Subcutaneous abdominal adipose tissue (tissue), 5 donors: ENCODE results near the gene TSC2.

Source experiments
- H3K27ac ChIP-seq: one replicate; pipeline ENCODE4 v1.7.0; 2013; ENCODE audit warnings: low read depth, mild to moderate bottlenecking, inconsistent platforms, low read length, moderate library complexity
- H3K27me3 ChIP-seq, 5 donors: one replicate each; pipeline ENCODE4 v1.7.0; 2013; ENCODE audit warnings: low read length in 5 of 5, inconsistent platforms in 1 of 5; ENCODE audit not compliant: control insufficient read depth in 5 of 5, insufficient read depth in 4 of 5
- H3K36me3 ChIP-seq, 5 donors: one replicate each; pipeline ENCODE4 v1.7.0; 2013; ENCODE audit warnings: low read length in 5 of 5; ENCODE audit not compliant: control insufficient read depth in 5 of 5, insufficient read depth in 5 of 5
- H3K4me1 ChIP-seq, 5 donors: one replicate each; pipeline ENCODE4 v1.7.0; 2013; ENCODE audit warnings: low read length in 5 of 5, mild to moderate bottlenecking in 3 of 5, moderate library complexity in 1 of 5; ENCODE audit not compliant: control insufficient read depth in 5 of 5, insufficient read depth in 5 of 5
- H3K4me3 ChIP-seq, 5 donors: one replicate each; pipeline ENCODE4 v1.7.0; 2013; ENCODE audit warnings: low read length in 5 of 5, low read depth in 1 of 5
- H3K9ac ChIP-seq, 5 donors: one replicate each; pipeline ENCODE4 v1.7.0; 2013; ENCODE audit warnings: low read length in 5 of 5, mild to moderate bottlenecking in 4 of 5, moderate library complexity in 3 of 5
- H3K9me3 ChIP-seq, 5 donors: one replicate each; pipeline ENCODE4 v1.7.0; 2013; ENCODE audit warnings: low read length in 5 of 5; ENCODE audit not compliant: control insufficient read depth in 5 of 5
- donor health status: healthy.
- donor health status: healthy.
- donor health status: healthy.
- donor health status: healthy.
- donor health status: healthy.

TSC2 gene

DNA sequence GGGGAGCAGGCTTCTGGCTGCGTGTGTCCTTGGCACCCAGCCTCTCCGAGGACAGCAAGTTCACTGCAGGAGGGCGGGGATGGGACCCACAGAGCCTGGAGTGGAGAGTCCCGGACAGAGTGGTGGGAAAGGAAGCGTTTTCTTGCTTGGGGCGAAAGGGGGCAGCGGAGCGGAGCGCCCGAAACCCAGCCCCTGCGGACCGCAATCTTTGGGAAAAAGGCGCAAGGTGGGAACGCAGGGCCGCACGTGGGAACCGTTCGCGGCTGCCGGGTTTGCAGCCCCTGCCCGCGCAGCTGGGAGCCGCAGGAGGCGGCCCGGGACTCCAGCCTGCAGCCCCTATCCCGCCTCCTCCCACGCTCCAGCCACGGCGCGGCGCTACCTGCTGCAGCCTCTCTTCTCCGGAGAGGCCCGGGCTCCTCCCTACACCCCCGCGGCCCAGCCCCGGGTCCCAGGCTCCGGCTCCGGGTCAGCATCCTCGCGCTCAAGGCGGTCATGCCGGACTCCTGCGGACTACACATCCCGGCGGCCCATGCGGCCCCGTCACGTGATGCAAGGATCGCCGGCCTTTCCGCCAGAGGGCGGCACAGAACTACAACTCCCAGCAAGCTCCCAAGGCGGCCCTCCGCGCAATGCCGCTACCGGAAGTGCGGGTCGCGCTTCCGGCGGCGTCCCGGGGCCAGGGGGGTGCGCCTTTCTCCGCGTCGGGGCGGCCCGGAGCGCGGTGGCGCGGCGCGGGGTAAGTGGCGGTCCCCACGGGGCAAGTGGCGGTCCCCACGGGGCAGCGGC lies at the start of gene TSC2, which contains the start of gene NTHL1:
Gene TSC2 (plus strand): TSS at position 656 of the 786 bp plus-strand sequence. CDS start 631 bp downstream, outside the sequence.
Gene NTHL1 (minus strand): TSS at position 505 of the 786 bp plus-strand sequence. CDS start 11 bp downstream, at position 494.
- no peaks in the 10 kb centered on the region for H3K9me3 ChIP-seq
- H3K9ac ChIP-seq: peak within 1 kb of the TSS; percentile 68 to 90 (median 87)
- peaks cover 0 to 21% (median 19%) of the 10 kb centered on the region in 5 donors for H3K36me3 ChIP-seq
- peak within 1 kb of the TSS; percentile 69 to 97 (median 88) for H3K4me3 ChIP-seq
- peaks cover 7 to 54% (median 52%) of the 10 kb centered on the region in 5 donors for H3K4me1 ChIP-seq
- H3K27ac ChIP-seq: peak within 1 kb of the TSS; percentile 57
- no peaks in the 10 kb centered on the region for H3K27me3 ChIP-seq

DNA sequence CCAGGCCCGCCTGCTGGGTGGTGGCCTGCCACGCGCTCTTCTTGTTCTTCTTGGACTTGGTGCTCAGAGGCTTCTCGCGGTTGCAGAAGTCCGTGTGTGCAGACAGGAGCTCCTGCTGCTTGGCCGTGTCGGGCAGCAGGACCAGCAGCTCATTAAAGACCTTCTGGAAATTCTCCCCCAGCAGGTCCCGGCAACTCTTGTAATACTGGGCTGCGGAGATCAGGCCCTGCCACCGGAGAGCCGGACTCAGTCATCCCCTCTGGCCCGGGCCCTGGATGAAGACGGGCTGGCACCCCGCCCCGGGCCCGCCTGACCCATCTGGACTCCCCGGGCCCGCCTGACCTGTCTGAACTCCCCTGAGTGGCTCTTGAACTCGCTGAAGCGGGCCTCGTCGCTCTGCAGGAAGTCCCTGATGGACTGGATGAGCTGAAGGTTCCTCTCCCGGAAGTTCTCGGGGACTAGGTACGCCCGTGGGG lies 49.4 kb upstream of the TSC2 start:
- no peaks in the 10 kb centered on the region for H3K27me3 ChIP-seq
- H3K9me3 ChIP-seq: no peaks in the 10 kb centered on the region
- H3K4me3 ChIP-seq: no peak overlapping the region
- no peak overlapping the region for H3K27ac ChIP-seq
- peaks cover 0 to 66% (median 58%) of the 10 kb centered on the region in 5 donors for H3K36me3 ChIP-seq
- peaks cover 0 to 21% (median 17%) of the 10 kb centered on the region in 5 donors for H3K4me1 ChIP-seq
- H3K9ac ChIP-seq: no peak overlapping the region

DNA sequence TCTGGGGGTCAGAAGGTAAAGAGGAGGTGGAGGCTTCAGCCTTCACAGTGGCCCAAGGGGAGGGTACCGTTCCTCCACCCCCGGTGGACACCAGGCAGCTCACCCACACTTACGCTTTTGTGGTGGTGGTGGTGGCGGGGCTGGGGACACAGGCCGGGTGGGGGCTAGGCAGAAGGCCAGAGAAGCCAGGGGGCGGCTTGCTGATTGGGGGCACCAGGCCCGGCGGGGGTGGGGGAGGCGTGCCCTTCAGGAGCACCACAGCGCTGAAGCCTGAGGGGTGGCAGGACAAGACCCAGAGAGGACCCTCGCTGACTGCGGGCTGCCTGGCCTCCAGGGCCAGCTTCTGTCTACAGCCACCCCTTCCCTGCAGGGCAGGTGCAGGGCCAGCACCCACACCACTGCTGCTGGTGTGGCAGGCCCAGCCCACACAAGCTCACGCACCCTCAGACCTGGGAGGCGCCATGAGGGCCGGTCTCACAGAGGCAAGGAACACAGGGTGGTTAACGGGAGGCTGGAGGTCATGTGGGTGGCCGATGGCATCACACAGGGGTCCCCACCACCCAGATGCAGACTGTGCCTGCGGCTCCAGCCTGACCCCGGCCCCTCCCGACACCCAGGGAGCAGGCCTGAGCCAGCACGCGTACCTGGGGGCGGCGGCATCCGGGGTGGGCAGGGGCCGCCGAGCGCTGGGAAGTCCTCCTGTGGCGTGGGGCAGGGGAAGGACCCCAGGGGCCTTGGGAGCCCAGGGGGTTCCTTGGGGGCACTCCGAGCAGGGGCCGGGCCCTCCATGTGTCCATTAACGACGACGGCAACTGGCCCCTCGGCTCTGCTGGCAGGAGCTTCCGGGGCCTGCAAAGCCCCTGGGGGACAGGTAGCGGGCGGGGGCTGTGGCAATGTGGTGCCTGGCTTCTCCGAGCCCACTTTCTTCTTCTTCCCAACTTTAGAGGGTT lies 48.7 kb upstream of the TSC2 start:
- Histone ChIP-seq H3K27ac (no peak overlapping the region), H3K4me1 (peaks cover 0 to 28% (median 24%) of the 10 kb centered on the region in 5 donors), H3K36me3 (peaks cover 0 to 67% (median 59%) of the 10 kb centered on the region in 5 donors), H3K4me3 (no peak overlapping the region), H3K9ac (no peak overlapping the region), H3K9me3 (no peaks in the 10 kb centered on the region), H3K27me3 (no peaks in the 10 kb centered on the region)

DNA sequence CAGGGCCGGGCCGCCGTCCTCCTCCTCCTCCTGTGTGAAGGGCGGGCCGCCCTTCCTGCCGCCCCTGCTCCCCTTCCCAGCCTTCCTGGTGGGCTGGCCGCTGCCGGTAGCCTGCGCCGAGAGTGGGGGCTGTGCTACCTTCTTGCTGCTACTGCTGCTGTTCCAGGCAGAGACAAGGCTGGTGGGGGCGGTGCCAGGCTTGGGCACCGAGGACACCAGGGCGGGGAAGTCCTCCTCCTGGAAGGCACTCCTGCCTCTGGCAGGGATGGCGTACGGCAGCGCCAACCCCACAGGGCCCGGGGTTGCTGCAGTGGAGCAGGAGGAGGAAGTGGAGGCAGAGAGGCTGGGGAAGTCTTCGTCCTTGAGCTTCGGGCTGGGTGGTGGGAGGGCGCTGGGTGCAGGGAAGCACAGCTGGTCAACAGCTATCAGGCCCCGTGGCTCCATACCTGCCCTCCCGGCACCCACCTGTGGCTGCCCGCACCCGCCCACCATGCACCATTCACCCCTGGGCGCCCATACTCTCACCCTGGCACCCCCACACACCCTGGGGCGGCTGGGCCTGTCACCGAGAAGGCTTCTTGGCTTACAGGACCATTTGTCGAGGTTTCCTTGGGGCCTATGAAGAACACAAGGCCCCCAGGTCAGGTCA lies 47.8 kb upstream of the TSC2 start:
- Histone ChIP-seq H3K9ac (no peak overlapping the region), H3K27ac (no peak overlapping the region), H3K4me1 (peaks cover 0 to 37% (median 32%) of the 10 kb centered on the region in 5 donors), H3K36me3 (peaks cover 0 to 67% (median 59%) of the 10 kb centered on the region in 5 donors), H3K9me3 (no peaks in the 10 kb centered on the region), H3K27me3 (no peaks in the 10 kb centered on the region), H3K4me3 (no peak overlapping the region)

DNA sequence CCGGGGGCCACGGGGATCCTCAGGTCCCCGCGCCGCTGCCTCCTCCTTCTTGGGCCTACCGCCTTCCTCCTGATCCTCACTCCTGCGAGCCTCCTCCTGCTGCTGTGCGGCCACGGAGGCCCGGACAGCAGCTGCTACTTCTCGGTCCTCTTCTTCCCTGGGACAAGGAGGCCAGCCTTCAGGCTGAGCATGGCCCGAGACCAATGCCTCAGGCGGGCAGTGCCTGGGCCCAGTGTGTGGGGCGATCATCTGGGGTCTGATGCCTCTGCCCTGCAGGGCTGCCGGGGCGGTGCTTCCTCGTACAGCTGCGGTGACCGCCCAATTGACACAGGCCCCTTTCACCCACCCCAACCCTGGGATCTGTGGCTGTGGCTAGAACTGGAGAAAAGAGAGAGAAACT lies 46.8 kb upstream of the TSC2 start:
- Histone ChIP-seq H3K36me3 (peaks cover 0 to 67% (median 58%) of the 10 kb centered on the region in 5 donors), H3K4me3 (no peak overlapping the region), H3K27ac (no peak overlapping the region), H3K9me3 (no peaks in the 10 kb centered on the region), H3K27me3 (no peaks in the 10 kb centered on the region), H3K9ac (no peak overlapping the region), H3K4me1 (peaks cover 0 to 48% (median 32%) of the 10 kb centered on the region in 5 donors)

DNA sequence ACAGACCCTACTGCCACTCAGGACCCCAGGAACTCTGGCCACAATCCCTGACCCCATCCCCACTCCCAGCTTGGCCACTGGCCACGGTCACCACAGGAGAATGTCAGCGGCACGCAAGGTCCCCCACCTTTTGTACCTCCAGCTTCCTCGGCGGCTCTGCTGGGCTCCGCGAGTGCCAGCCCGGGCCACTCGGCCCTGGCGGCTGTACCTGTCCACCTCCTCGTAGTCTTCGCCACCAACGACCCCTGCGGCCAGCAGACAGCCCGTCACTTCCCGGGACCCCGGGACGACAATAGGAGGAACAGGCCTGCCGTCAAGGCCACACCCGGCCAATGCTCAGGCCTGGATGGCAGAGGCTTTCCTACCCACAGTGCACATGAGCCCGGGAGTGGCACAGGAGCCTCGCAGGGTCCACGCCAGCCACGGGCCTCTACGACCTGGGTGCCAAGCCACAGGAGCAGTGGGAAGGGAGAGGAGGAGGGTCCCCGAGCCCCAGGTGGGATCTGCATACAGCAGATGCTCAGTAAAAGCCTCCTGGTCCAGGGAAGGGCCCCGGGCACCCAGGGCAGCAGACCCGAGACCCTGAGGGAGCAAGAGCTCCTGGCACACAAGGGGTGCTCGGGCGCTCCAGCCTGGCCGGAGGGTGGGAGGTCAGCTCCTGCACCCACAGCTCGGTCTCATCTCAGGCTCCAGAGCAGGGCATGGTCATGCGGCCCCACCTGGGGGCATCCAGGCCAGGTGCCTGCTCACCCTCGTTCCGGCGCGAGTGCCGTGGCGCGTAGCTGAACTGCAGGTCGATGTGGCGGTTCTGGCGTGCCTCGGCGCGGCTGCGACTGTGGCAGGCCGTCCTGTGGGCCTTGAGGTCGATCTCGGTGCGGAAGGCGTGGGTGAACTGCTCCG lies 46.1 kb upstream of the TSC2 start:
- Histone ChIP-seq H3K36me3 (peaks cover 0 to 67% (median 58%) of the 10 kb centered on the region in 5 donors), H3K4me3 (no peak overlapping the region), H3K9ac (no peak overlapping the region), H3K4me1 (peaks cover 0 to 52% (median 35%) of the 10 kb centered on the region in 5 donors), H3K27me3 (no peaks in the 10 kb centered on the region), H3K9me3 (no peaks in the 10 kb centered on the region), H3K27ac (no peak overlapping the region)

DNA sequence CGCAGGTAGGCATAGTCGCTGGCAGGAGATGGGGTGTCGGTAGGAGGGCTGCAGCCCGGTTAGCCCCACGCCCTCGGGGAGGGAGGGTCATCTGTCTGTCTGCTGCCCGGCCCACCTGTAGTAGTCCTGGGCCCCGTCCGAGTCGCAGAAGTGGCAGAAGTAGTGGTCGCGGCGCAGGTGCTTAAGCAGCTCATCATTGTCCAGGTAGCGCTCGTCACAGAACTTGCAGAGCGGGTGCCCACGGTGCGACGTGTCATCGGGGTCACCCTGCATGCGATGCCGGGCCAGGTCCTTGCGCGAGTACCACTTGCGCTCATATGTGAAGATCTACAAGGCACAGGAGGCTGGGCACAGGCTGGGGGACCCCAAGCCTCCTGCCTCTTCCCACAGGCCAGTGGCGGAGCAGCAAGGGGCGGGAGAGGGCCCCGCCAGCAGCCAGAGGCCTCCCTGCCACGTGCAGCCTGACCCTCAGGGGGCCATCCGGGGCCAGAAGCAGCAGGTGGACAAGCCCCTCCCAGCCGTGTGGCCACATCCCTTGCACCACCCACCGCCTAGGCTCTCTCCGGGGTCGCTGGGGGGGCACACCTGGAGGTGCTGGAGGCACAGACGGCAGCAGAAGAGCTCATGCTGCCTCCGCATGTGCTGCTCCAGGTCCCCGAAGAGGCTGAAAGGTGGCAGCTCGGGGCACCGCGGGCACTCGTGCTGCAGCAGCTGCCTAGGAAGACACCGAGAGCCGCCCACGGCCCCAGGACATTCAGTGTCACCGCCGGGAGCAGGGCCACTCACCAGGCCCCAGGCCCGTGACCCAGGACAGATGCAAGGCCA lies 45.2 kb upstream of the TSC2 start:
- no peaks in the 10 kb centered on the region for H3K9me3 ChIP-seq
- H3K27ac ChIP-seq: no peak overlapping the region
- peaks cover 5 to 53% (median 41%) of the 10 kb centered on the region in 5 donors for H3K4me1 ChIP-seq
- peaks cover 0 to 58% (median 53%) of the 10 kb centered on the region in 5 donors for H3K36me3 ChIP-seq
- H3K27me3 ChIP-seq: no peaks in the 10 kb centered on the region
- no peak overlapping the region for H3K9ac ChIP-seq
- no peak overlapping the region for H3K4me3 ChIP-seq

DNA sequence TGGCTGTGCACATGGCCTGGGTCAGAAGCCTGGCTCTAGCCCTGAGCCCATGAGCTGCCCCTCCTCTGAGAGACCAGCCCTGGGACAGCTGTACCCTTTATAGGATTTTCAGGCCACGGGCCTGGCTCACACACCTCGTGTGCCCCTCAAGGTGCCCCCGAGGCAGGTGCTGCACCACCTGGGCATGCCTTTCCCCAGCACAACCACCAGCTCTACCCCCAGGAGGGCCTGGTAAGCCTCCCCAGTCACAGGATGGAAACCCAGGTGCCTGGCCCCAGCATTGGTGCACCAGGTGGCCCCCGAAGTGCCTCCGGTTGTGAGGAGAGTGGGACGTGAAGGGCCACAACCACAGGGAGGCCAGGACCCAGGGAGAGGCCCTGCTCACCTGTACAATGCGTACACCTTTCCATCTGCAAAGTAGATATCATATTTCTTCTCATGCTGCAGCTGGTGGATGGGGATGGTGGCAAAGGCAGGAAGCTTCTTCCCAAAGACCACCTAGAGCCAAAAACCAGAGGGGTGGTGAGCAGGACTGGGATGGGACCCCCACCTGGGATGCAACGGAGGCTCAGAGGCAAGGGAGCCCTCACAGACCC lies 44.5 kb upstream of the TSC2 start:
- peaks cover 0 to 51% (median 47%) of the 10 kb centered on the region in 5 donors for H3K36me3 ChIP-seq
- H3K27ac ChIP-seq: no peak overlapping the region
- peaks cover 7 to 53% (median 49%) of the 10 kb centered on the region in 5 donors for H3K4me1 ChIP-seq

More for the DNA sequence above, 44.5 kb upstream of the TSC2 start:
- H3K27me3 ChIP-seq: no peaks in the 10 kb centered on the region
- no peak overlapping the region for H3K4me3 ChIP-seq
- no peak overlapping the region for H3K9ac ChIP-seq
- no peaks in the 10 kb centered on the region for H3K9me3 ChIP-seq
